NT2/D1 (cell line): ENCODE data around the gene RARS1.

Source experiments
- SUZ12 ChIP-seq: IDR thresholded peaks from 2 replicates; pipeline ENCODE4 v1.6.1; 2011; ENCODE audit not compliant: insufficient read length, insufficient read depth; ENCODE audit errors: extremely low read depth
- YY1 ChIP-seq: IDR thresholded peaks from 2 replicates; pipeline ENCODE4 v1.6.1; 2011; ENCODE audit not compliant: insufficient read length, insufficient read depth
- ZNF274 ChIP-seq: IDR thresholded peaks from 2 replicates; pipeline ENCODE4 v1.6.1; 2011; ENCODE audit warnings: mild to moderate bottlenecking, low read depth, low read length

- no peak for TF ChIP-seq YY1
- TF ChIP-seq SUZ12 = no peak
- no peak for TF ChIP-seq ZNF274
Observed at GRCh38 chr5:168471785-168472184, 14.5 kb upstream of the RARS1 start.
